Measurements from ENCODE around the gene LHCGR.
"Not testable (repeated sequence)": the region's sequence is repeated elsewhere in the genome, so short reads cannot be mapped to it uniquely, and the experiment has no call there.

LHCGR gene

DNA sequence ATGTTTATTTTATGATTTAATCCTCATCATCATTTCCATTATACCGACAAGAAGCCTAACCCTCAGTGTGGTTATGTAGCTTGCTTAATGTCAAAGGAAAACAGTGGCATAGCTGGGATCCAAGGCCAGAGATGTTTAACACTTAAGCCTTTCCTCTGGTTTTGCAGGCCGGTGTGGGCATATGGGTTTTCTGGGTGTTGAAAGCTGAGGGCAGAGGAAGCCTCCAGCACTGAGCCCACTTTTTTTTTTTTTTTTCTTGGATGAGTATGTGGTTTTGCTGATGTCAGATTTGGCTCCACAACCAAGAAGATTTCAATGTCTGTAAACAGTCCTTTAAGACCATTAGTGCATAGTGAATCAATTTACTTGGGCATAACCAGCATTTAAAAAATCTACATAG is 41.3 kb downstream of the LHCGR start:
- in situ Hi-C loops (cut with HindIII; ENCODE audit: low sequenced_read_pairs) = no loop called here

DNA sequence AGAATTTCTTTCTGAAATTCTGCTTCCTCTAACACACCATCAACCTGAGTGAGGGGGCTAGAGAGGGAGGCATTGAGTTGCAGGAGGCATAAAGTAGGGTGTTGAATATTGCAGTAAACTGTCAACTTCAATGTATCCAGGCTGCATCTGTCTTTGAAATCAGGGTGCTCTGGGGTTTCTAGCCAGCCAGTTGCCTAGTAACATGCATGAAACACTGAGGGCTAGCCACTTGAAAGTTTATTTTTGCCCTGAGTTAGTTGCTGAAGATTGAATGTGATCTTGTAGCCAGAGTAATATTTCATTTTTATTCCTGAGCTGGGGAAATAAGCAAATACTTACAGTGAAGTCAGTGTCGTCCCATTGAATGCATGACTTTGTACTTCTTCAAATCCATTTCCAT is 41.9 kb downstream of the LHCGR start:
- in situ Hi-C loops (cut with HindIII; ENCODE audit: low sequenced_read_pairs) = no loop called here

DNA sequence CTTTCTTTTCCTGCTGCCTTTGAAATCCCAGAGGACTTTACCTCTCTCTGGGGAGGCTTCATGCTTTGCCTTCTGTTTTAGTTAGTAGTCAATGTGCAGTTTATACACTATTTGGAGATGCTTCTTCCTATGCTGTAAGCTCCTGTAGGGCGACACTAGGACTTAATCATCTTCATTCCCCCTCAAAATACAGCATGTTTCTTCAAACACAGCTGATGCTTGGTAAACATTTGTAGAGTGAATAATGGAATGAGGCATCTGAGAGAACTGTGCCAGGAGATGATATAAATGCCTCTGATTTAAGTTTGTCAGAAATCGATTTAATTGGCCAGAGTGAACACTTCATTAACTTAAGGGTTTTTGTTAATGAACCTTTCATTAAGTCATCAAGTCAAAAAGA is 43.4 kb downstream of the LHCGR start:
- in situ Hi-C loops (cut with HindIII; ENCODE audit: low sequenced_read_pairs) = no loop called here

DNA sequence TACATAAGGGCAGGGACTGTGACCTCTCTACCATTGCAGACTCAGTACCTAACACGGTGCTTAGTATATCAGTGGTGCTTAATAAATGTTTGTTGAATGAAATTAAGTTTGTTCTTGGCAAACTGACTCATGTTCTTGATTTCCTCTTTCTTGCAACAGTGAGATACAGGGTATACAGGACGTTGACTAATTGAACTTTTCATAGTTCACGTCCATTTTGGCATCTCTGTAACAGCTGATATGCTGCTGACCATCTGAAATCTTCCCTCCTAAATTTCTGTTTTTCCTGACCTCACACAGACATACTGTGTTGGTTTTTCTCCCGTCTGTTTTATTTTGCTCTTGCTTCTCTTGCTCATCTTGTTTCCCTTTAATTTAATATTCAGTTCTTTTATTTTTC is 44.2 kb downstream of the LHCGR start:
- in situ Hi-C loops (cut with HindIII; ENCODE audit: low sequenced_read_pairs) = no loop called here

DNA sequence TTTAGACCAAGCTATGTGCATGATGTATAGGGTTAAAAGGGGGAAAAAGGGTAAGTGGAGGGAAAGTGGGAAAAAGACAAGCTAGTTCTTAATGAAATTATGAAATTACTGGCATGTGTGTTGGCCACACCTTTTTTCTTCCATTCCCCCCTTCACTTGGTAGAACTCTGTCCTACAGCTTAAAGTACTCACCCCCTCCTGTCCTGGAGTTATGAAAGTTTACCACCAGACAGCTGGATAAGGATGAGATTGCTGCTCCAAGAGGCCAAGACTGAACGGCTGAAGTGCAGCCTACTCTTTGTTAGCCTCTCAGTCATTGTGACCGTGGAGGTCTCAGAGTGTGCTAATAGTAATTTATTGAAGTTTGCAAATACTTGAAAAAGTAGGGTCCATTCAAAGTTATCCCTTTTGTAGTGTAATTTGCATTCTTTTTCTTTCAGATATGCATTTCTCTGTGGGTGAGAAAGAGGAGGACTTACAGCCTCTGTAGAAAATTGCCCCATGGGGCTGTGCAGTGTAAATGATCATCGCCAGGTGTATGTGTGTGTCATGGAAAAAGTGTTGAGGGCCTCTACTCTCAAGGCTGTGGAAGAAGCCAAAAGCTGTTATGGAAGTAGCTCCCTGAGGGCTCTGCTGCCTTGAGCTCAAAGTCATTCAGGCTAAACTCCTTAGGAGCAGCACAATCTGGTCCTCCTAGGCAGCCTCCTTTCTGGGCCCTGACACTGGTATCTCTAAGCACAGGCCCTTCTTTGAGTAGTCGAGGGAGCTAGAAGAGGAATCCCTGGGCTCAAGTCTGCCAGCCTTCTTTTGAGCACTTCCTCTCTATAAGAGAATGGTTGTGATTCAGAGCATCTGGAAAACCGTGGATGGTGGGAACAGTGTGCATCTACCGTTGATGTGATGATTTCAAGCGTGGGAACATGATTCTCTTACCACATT is 46.2 kb downstream of the LHCGR start:
- in situ Hi-C loops (cut with HindIII; ENCODE audit: low sequenced_read_pairs) = no loop called here

DNA sequence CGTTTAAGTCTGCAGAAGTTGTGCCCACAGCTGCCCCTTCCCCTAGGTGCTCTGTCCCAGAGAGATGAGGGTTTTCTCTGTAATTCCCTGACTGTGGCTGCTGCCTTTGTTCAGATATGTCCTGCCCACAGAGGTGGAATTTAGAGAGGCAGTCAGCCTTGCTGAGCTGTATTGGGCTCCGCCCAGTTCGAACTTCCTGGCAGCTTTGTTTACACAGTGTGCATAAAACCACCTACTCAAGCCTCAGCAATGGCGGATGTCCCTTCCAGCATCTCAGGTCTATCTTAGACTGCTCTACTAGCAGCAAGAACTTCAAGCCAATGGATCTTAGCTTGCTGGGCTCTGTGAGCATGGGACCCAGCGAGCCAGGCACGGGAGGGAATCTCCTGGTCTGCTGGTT is 48.1 kb downstream of the LHCGR start:
- in situ Hi-C loops (cut with HindIII; ENCODE audit: low sequenced_read_pairs) = no loop called here

DNA sequence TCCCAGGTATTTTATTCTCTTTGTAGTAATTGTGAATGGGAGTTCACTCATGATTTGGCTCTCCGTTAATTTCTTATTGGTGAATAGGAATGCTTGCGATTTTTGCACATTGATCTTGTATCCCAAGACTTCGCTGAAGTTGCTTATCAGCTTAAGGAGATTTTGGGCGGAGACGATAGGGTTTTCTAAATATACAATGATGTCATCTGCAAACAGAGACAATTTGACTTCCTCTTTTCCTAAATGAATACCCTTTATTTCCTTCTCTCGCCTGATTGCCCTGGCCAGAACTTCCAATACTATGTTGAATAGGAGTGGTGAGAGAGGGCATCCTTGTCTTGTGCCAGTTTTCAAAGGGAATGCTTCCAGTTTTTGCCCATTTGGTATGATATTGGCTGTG is 51.9 kb downstream of the LHCGR start:
- in situ Hi-C loops (cut with HindIII; ENCODE audit: low sequenced_read_pairs) = not testable (repeated sequence)

DNA sequence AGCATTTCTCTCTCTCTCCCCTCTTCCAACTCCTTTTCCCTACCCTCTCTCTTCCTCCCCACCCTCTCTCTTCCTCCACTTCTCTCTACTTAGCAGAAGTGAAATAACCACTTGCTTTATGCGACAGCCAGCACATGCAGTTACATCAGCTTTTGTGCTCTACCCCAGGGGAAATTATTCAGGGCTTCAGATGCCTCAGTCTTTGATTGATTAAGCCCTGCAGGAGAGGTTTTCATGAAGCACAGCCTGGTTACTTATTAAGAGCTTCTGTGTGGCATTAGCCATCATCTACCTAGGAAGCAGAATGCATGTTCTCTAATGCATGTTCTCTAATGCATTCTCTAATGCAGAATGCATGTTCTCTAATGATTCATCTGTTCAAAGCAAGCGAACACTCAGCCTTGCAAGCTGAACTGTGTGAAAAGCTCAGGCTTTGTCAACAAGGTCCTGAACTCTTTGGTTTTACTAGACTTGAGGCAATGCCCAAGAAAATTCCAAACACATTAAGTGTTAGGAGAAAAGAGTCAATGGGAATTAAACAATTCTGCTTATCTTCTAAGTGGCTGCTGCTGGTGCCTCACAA is 56.1 kb downstream of the LHCGR start:
- in situ Hi-C loops (cut with HindIII; ENCODE audit: low sequenced_read_pairs) = no loop called here

DNA sequence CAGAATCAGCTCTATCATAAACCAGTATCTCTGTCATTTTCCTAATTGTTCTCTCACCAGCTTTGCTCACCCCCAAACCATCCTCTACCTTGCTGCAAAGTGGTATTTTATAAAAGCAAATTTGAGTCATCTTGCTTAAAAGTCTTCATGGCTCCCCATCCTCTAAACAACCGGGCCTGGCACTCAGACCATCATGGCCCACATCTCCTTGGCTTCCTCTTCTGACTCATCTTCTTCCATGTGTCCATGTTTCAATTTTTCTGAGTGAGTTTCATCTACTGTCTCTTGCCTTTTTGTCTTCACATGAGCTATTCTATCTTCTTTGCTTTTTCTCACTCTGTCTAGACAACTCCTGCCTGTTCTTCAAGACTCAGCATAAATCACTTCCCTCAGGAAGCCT is 58.6 kb downstream of the LHCGR start:
- in situ Hi-C loops (cut with HindIII; ENCODE audit: low sequenced_read_pairs) = no loop called here

DNA sequence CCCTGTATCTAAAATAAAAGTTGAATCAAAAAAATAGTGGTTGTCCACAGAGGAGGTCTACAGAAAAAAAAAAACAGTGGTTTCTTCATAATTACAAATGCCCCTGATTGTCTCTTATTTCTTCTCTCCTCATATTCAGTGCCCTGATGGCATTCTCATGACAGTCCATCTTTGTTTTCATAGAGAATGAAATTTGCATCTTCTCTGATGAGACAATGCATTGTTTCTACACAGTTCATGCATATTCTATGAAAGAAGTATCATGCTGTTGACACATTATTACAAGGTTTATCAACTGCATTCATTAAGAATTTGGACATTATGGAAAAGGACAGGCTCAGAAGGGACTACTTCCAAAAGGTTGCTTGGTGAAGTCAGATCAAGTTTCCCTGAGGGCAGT is 59.5 kb downstream of the LHCGR start:
- in situ Hi-C loops (cut with HindIII; ENCODE audit: low sequenced_read_pairs) = no loop called here

DNA sequence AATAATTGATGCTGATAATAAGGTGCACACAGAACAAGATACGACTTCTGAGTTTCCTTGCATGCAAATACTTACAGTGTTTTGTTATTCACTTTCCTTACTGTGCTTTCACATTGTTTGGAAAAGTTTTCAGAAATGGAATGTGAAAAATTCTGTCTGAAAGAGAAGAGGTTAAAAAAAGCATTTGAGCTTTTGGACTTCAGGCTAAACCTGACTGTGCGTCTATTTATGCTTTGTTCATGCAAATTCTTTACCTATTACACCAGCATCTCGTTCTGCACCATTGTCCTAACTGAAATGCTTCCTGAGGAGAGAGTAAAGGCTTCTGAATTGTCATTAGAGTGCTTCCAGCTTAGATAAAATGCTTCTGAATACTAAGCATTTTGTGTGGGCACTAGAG is 61.4 kb downstream of the LHCGR start:
- in situ Hi-C loops (cut with HindIII; ENCODE audit: low sequenced_read_pairs) = no loop called here

DNA sequence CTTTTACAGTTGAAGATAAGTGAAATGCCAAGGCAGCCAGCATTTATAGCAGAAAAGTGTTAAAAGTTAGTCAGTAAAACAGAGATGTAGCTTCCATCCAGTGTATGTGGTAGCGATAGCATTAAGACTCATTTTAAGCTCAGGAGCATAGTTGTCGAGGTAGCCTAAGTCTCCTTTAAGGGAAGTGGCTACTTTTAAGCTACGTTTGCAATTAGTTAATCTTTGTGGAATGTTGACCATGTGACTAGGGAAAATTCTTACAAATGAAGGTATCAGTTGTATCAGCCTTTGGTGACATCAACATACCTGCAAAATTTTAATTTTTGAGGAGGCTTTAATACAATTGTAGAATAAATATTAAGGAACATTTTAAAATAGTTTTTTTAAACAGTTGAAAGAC is 61.9 kb downstream of the LHCGR start:
- in situ Hi-C loops (cut with HindIII; ENCODE audit: low sequenced_read_pairs) = no loop called here

DNA sequence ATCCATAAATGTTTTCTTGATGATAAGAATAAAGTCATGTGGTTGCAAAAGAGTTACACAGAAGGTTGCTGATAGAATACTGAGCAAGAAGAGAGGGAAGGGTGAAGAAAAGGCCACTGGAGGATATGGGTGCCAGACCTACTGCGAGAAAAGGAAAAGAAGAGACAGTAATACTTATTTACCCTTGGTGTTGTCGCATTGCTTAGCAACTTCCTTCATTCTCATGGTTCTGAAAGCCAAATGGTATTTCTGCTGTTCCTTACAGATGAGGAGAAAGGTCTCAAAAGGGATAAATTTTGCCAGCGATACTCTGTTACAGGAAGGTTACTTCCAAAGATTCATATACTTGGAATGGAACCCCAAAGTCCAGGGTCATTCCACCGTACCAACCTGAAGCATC is 62.5 kb downstream of the LHCGR start:
- in situ Hi-C loops (cut with HindIII; ENCODE audit: low sequenced_read_pairs) = no loop called here

DNA sequence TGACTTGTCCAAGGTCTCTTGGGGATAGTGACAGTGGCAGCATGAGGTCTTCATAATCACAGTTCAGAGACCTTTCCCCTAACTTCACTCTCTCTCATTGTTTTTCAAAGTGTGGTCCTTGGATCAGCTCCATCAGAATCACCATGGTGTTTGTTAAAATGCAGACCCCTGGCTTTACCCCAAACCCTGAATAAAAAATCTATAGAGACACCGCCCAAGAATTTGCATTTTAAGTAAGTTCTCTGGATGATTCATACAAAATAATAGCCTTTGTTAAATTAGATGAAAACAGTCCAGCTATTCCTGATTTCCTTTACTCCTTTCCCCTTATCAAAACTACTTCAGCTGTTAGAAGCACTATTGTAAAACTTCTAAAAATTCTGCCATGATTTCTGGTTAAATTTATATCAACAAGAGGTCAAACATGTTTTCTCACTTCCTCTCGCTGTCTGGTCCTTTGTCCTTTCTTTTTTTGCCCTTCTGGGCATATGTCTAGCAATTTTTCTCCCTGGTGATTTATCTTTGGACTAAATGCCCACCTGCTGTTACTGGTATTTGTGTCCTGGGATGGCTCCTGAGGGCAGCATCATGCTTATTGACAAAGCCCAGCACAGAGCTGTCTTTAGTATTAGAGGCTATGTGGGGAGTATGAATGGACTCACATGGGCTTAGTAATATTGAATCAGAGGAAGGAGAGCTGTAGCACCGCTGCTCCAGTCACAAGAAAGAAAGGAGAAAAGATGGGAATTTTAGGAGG is 63.4 kb downstream of the LHCGR start:
- in situ Hi-C loops (cut with HindIII; ENCODE audit: low sequenced_read_pairs) = no loop called here

DNA sequence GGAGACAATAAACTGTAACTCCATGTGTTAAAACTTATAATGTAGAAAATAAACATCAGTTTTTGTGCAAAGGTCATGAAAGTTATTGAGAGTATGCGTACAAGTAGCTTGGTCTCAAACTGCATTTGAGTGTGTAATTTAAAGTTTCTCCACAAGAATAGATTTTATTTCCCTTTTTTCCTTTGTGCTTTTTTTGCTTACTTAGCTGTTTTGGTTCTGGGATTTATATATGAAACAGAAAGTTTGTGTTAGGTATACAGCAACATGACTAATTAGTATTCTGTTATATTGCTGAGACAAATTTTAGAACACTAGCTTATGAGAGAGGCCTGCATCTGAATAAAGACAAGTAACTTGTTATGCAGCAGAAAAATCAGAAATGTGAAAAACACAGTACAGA is 70.4 kb downstream of the LHCGR start:
- in situ Hi-C loops (cut with HindIII; ENCODE audit: low sequenced_read_pairs) = no loop called here

DNA sequence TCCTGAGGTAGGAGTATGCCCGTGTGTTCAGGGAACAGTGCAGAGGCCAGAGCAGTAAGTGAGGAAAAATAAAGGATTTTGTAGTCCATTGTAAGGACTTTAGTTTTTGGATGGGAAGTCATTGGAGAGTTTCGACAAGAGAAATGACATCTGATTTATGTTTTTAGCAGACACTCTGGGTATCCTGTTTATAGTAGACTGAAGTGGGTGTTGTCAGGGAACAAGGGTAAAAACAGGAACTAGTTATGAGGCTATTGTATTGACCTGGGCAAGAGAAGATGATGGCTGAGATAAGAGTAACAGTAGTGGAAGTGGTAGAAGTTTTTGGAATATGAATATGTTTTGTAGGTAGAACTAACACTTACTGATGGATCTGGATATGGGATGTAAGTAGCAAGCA is 78.1 kb downstream of the LHCGR start:
- in situ Hi-C loops (cut with HindIII; ENCODE audit: low sequenced_read_pairs) = no loop called here

DNA sequence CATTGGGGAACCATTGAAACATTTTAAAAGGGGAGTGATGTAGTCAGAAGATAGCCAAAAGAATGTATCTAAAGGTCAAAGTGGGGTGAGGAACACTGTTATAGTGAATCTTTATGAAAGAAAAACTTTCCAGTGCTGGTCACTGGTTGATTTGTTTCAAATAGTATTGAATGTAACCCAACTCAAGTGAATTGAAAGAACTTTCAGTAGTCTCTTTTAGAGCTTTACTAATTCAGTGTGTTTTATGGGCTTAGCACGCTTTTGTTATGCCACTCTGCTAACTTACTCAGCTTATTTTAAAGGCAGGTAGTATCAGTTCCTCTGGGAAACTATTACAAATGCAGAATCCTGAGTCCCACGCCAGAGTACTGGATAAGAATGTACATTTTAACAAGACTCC is 80.6 kb downstream of the LHCGR start:
- in situ Hi-C loops (cut with HindIII; ENCODE audit: low sequenced_read_pairs) = no loop called here

DNA sequence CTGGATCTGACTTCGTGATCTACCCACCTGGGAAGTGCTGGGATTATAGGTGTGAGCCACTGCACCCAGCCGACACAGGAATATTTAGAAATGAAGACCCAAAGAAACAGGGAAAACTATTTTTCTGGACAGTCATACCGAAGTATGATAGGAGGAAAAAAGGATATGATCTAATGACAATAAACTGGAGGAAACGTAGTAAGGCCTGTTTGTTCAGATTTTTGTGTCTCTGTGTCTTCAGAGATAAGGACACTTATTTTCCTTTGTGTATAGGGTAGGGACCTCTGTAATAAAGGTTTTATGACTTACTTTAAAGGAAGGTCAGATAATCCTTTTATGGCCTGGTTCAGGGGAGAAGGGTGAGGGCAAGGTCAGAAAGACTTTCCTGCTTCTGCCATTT is 81.9 kb downstream of the LHCGR start:
- in situ Hi-C loops (cut with HindIII; ENCODE audit: low sequenced_read_pairs) = no loop called here

DNA sequence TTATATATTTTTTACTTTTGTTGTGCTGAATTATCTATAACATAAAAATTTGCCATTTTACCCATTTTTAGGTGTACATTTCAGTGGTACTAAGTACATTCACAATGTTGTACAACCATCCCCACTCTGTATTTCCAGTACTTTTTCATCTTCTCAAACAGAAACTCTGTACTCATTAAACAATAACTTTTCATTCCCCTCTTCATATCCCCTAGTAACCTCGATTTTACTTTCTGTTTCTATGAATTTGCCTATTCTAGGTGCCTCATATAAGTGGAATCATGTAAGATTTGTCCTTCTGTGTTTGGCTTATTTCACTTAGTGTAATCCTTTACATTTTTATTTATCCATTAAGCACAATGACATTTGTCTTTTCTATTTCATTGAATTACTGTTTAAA is 86.5 kb downstream of the LHCGR start:
- in situ Hi-C loops (cut with HindIII; ENCODE audit: low sequenced_read_pairs) = no loop called here

DNA sequence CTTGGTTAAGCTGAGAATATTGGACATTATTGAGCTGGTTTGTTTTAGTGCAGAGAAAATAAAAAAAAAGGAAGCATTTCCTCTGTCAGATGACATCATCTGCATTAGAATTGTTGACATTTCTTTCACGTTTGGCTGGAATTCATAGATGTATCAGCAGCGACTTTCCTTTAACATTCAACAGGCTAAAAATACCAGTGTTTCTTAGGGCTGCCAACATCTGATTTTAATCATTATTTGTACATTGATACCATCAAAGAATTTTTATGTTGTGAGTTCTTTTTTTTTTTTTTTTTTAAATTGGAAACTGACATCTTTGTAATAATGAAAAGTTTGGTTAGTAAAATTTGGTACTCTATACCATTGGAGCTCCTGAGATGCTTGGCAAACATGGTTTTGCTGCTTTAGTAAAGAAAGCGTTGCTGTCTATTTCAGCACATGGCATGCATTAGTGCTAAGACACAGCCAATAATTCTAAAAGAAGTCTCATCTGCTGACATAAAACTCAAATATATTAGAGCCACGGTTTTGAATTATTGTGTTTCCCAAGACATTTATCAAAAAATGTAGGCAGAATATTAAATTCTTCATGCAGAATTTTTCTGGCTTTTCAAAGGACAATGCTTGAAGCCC is 104.2 kb downstream of the LHCGR start:
- in situ Hi-C loops (cut with HindIII; ENCODE audit: low sequenced_read_pairs) = no loop called here

DNA sequence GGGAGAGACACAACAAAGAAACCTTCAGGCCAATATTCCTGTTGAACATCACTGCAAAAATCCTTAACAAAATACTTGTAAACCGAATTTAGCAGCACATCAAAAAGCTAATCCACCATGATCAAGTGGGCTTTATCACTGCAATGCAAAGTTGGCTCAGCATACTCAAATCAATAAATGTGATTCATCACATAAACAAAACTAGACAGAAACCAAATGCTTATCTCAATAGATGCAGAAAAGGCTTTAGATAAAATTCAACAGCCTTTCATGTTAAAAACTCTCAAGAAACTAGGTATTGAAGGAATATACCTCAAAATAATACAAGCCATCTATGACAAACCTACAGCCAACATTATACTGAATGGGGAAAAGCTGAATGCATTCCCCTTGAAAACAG is 117.3 kb downstream of the LHCGR start:
- in situ Hi-C loops (cut with HindIII; ENCODE audit: low sequenced_read_pairs) = loop anchor here (25.0 kb wide), 1 partner anchor 99 kb away; no protein-coding TSS in a partner anchor
